IPS DF 6.9 (cell line): Measurements from ENCODE around the gene DAP.

ENCODE experiments used
- DNase-seq: peaks from one replicate; pipeline ENCODE4 v3.0.0-alpha.2; 2013; ENCODE audit warnings: low read depth, low spot score
- H3K27ac ChIP-seq: one replicate; pipeline ENCODE4 v1.5.1; 2013; ENCODE audit warnings: low read length, control low read depth
- H3K27me3 ChIP-seq: 2 replicates; pipeline ENCODE4 v1.6.1; 2013; ENCODE audit warnings: mild to moderate bottlenecking, low read length; ENCODE audit not compliant: control insufficient read depth, insufficient read depth
- H3K36me3 ChIP-seq: 2 replicates; pipeline ENCODE4 v1.6.1; 2013; ENCODE audit warnings: low read length; ENCODE audit not compliant: control insufficient read depth, insufficient read depth
- H3K4me1 ChIP-seq: 2 replicates; pipeline ENCODE4 v1.6.1; 2013; ENCODE audit warnings: low read length; ENCODE audit not compliant: control insufficient read depth, insufficient read depth
- H3K4me3 ChIP-seq: 2 replicates; pipeline ENCODE4 v1.5.1; 2013; ENCODE audit warnings: mild to moderate bottlenecking, low read length
- H3K9me3 ChIP-seq: 2 replicates; pipeline ENCODE4 v1.6.1; 2013; ENCODE audit warnings: low read length, inconsistent platforms; ENCODE audit not compliant: control insufficient read depth, insufficient read depth
- WGBS: extraction: QIAGEN DNeasy Blood & Tissue Kit; methylation state at CpG from one replicate; pipeline ENCODE4 v1.1.7; 2013; ENCODE audit warnings: mixed read lengths, missing lambda C conversion rate; ENCODE audit not compliant: insufficient read length, insufficient coverage; 5-methylcytosine and 5-hydroxymethylcytosine counted together

DAP gene

DNA sequence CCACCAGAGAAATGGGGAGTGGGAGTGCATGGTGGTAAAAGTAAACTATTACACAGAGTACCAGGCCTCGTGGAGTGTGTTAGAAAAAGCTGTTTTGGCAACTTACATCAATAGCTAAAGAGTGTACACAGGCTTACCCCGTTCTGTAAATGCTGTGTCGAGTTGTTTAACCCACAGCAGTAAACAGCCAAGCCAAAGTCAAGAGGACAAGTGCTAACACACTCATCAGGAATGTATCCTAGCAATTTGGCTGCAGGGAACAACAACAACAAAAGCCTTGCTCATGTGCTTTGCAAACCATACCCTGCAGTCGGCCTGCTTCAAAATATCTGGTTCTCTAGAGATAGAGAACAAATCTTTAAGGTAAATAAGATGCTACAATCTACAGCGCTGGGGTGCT is 15.9 kb downstream of the DAP start:
- DNase-seq: no peak
- Histone ChIP-seq H3K4me3 (no peak overlapping the region), H3K9me3 (no peaks in the 10 kb centered on the region; the same call in 1 of the 2 replicates), H3K36me3 (peaks cover 3% of the 10 kb centered on the region), H3K4me1 (no peaks in the 10 kb centered on the region), H3K27me3 (no peaks in the 10 kb centered on the region; the same call in 1 of the 2 replicates), H3K27ac (no peak overlapping the region)
- no CpG with 5 or more reads among the region's 5 CpGs for WGBS

DNA sequence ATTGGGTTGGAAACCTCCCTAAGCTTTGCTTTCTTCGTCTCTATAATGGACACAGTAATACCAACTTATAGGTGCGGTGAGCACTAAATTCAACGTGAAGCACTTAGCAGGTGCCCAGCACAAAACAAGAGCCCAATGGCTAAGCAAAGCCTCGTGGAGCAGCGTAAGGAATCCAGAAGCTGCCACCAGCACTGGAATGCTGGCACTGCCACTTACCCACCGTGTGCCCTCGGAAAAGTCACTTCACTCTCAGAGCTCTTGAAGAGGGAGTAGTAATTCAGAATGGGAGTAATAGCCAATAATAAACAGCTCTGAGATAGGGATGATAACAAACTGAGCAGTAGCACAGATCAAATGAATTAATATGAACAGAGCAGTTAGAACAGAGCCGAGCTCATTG is 16.4 kb downstream of the DAP start:
- DNase-seq: no peak
- no peak overlapping the region for H3K4me3 ChIP-seq
- no peak overlapping the region for H3K27ac ChIP-seq
- peaks cover 3% of the 10 kb centered on the region for H3K36me3 ChIP-seq
- H3K4me1 ChIP-seq: no peaks in the 10 kb centered on the region
- no peaks in the 10 kb centered on the region; the same call in 1 of the 2 replicates for H3K9me3 ChIP-seq
- no peaks in the 10 kb centered on the region; the same call in 1 of the 2 replicates for H3K27me3 ChIP-seq
- WGBS: no CpG with 5 or more reads among the region's 8 CpGs

DNA sequence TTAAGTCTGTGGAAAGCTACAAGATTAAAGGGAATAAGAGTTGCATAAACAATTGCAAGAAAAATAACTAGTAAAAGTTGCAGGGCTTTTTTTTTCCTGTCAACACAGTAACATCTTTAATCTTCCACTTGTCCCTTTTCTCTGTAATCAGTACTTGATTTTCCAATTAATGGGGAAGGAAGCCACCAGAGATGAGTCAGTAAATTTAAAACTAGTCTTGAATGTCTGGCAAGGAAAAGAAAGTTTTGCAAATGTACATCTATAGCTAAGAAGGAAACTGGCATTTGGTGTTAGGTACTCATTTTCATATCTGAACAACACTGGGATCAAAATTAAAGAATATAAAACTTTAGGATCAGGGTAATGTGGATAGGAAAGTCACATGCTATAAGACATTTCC is 17.1 kb downstream of the DAP start:
- H3K27me3 ChIP-seq: no peaks in the 10 kb centered on the region; the same call in 1 of the 2 replicates
- no peak for DNase-seq
- H3K4me3 ChIP-seq: no peak overlapping the region
- H3K4me1 ChIP-seq: no peaks in the 10 kb centered on the region
- no peaks in the 10 kb centered on the region; the same call in 1 of the 2 replicates for H3K9me3 ChIP-seq
- no peak overlapping the region for H3K27ac ChIP-seq
- H3K36me3 ChIP-seq: peaks cover 3% of the 10 kb centered on the region

DNA sequence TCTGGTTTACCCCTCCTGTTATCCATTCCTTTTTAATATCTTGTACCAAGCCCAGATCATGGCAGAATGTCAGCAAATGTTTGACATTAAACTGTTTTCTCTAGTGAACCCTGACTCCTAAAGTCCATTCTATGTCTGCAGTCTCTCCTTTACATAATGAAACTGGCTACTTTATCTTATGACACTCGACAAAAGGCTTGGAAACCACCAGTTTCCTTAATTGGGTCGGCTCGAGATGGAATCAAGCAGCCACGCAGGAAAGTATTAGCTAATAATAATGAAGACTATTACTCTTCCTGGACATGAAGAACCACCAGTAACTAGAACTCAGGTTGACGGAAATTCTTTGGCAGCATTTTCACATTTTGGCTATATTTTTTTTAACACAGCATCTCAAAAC is 17.5 kb downstream of the DAP start:
- DNase-seq: no peak
- Histone ChIP-seq H3K4me1 (no peaks in the 10 kb centered on the region), H3K36me3 (peaks cover 3% of the 10 kb centered on the region), H3K27ac (no peak overlapping the region), H3K9me3 (no peaks in the 10 kb centered on the region; the same call in 1 of the 2 replicates), H3K27me3 (no peaks in the 10 kb centered on the region; the same call in 1 of the 2 replicates), H3K4me3 (no peak overlapping the region)
- no CpG with 5 or more reads among the region's 5 CpGs for WGBS

- Histone ChIP-seq H3K4me3 (no peak overlapping the region), H3K36me3 (peaks cover under 1% of the 10 kb centered on the region; the same call in 1 of the 2 replicates), H3K27me3 (no peaks in the 10 kb centered on the region; the same call in 1 of the 2 replicates), H3K9me3 (no peaks in the 10 kb centered on the region), H3K4me1 (no peaks in the 10 kb centered on the region), H3K27ac (no peak overlapping the region)
- WGBS: no CpG with 5 or more reads among the region's 9 CpGs
- DNase-seq: no peak
These were observed 19.4 kb downstream of the DAP start for GRCh38 chr5:10741661-10742060.

GRCh38 chr5:10740384-10740783 is 20.6 kb downstream of the DAP start:
- no peak overlapping the region for H3K4me3 ChIP-seq
- H3K27me3 ChIP-seq: no peaks in the 10 kb centered on the region; the same call in 1 of the 2 replicates
- H3K9me3 ChIP-seq: no peaks in the 10 kb centered on the region
- no peak for DNase-seq
- no peak overlapping the region for H3K27ac ChIP-seq
- no peaks in the 10 kb centered on the region for H3K36me3 ChIP-seq
- H3K4me1 ChIP-seq: no peaks in the 10 kb centered on the region
- WGBS: no CpG with 5 or more reads among the region's 2 CpGs

- Histone ChIP-seq H3K9me3 (no peaks in the 10 kb centered on the region), H3K4me1 (no peaks in the 10 kb centered on the region), H3K36me3 (no peaks in the 10 kb centered on the region), H3K4me3 (no peak overlapping the region), H3K27me3 (no peaks in the 10 kb centered on the region), H3K27ac (no peak overlapping the region)
- DNase-seq: no peak
These were observed 23.2 kb downstream of the DAP start for GRCh38 chr5:10737880-10738279.

DNA sequence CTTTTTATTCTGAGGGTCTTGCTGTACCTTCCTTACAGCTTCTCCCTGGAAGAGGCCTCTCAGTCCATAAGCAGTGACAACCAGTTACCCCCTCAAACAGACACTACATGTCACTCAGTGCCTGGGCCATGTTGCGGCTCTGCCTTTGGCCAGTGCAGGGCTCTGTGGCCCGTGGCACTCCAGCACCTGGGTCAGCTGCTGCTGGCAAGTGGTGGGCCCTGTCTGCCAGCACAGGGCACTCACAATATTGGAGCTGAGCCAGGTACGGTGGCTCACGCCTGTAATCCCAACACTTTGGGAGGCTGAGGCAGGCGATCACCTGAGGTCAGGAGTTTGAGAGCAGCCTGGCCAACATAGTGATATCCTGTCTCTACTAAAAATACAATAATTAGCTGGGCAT is 24.2 kb downstream of the DAP start:
- H3K9me3 ChIP-seq: no peaks in the 10 kb centered on the region
- no peak overlapping the region for H3K4me3 ChIP-seq
- H3K4me1 ChIP-seq: no peaks in the 10 kb centered on the region
- WGBS: no CpG with 5 or more reads among the region's 5 CpGs
- H3K36me3 ChIP-seq: no peaks in the 10 kb centered on the region
- no peak for DNase-seq
- no peaks in the 10 kb centered on the region for H3K27me3 ChIP-seq
- no peak overlapping the region for H3K27ac ChIP-seq

GRCh38 chr5:10736354-10736753 is 24.7 kb downstream of the DAP start:
- DNase-seq: no peak
- no CpG with 5 or more reads among the region's 11 CpGs for WGBS
- H3K4me3 ChIP-seq: no peak overlapping the region
- H3K27ac ChIP-seq: no peak overlapping the region
- H3K27me3 ChIP-seq: no peaks in the 10 kb centered on the region
- no peaks in the 10 kb centered on the region for H3K9me3 ChIP-seq
- H3K4me1 ChIP-seq: no peaks in the 10 kb centered on the region
- no peaks in the 10 kb centered on the region for H3K36me3 ChIP-seq

GRCh38 chr5:10735569-10736276 is 25.3 kb downstream of the DAP start:
- Histone ChIP-seq H3K27ac (no peak overlapping the region), H3K27me3 (no peaks in the 10 kb centered on the region), H3K9me3 (no peaks in the 10 kb centered on the region), H3K4me1 (no peaks in the 10 kb centered on the region), H3K4me3 (no peak overlapping the region), H3K36me3 (no peaks in the 10 kb centered on the region)
- no CpG with 5 or more reads among the region's 8 CpGs for WGBS
- DNase-seq: no peak

DNA sequence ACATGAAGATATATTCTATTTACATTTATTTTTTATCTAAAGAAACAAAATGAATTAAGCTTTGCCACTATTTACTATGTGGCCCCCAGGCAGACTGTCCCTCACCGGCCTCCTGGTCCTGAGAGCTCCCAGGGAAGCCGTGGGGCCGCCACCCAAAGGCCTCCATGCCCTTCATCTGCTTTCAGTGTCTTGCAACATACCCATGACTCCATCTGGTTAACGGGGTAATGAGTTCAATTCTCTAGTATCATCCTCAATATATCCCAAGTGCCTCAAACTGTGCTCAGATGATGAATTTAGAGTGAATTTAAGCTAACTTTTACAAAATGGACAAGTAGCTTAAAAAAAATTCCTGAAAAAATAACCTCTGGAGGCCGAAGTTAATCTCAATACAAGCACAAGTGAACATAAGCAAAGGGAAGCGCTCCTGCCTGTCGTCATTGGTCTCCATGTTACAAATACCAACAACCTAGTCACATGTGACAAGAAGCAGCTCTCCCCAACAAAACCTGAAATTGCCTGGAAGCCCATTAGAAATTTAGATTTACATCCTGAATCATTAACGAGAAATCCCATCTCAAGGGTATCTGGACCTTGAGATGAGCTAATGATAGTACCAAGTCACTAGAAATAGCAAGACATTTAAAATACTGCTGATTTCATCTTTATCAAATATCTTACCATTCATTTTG is 26.1 kb downstream of the DAP start:
- no peak overlapping the region for H3K4me3 ChIP-seq
- no peak overlapping the region for H3K27ac ChIP-seq
- WGBS: no CpG with 5 or more reads among the region's 8 CpGs
- no peak for DNase-seq
- no peaks in the 10 kb centered on the region for H3K27me3 ChIP-seq
- no peaks in the 10 kb centered on the region for H3K4me1 ChIP-seq
- H3K9me3 ChIP-seq: no peaks in the 10 kb centered on the region
- H3K36me3 ChIP-seq: no peaks in the 10 kb centered on the region
